KMS-11 (cell line): Measurements from ENCODE around the gene C1QTNF4.

Experiments used
- H2AFZ ChIP-seq: fragments of 200-600 bp; sonication (generic); 2 replicates; pipeline ENCODE4 v1.6.1; 2016; ENCODE audit warnings: antibody characterized with exemption, mixed run types, low read depth
- H3K27ac ChIP-seq: fragments of 200-600 bp; sonication (generic); 2 replicates; pipeline ENCODE4 v1.6.1; 2016; ENCODE audit warnings: mild to moderate bottlenecking, mixed run types
- H3K27me3 ChIP-seq: fragments of 200-600 bp; sonication (generic); 2 replicates; pipeline ENCODE4 v1.6.1; 2017; ENCODE audit warnings: mild to moderate bottlenecking, low read depth, mixed run types, moderate library complexity; ENCODE audit not compliant: insufficient read depth
- H3K36me3 ChIP-seq: fragments of 200-600 bp; sonication (generic); 2 replicates; pipeline ENCODE4 v1.6.1; 2017; ENCODE audit warnings: mild to moderate bottlenecking, mixed run types; ENCODE audit not compliant: insufficient read depth
- H3K4me1 ChIP-seq: fragments of 200-600 bp; sonication (generic); 2 replicates; pipeline ENCODE4 v1.6.1; 2016; ENCODE audit warnings: mild to moderate bottlenecking, low read depth, mixed run types; ENCODE audit not compliant: poor library complexity, severe bottlenecking
- H3K4me2 ChIP-seq: fragments of 200-600 bp; sonication (generic); 2 replicates; pipeline ENCODE4 v1.7.0; 2016; ENCODE audit warnings: mild to moderate bottlenecking, mixed run types
- H3K4me3 ChIP-seq: fragments of 200-600 bp; sonication (generic); IDR thresholded peaks from 2 replicates; pipeline ENCODE4 v1.6.1; 2017; ENCODE audit warnings: low read depth, low read length, mixed read lengths; ENCODE audit not compliant: insufficient read depth
- H3K79me2 ChIP-seq: fragments of 200-600 bp; sonication (generic); 2 replicates; pipeline ENCODE4 v1.6.1; 2016; ENCODE audit warnings: low read depth, mixed run types; ENCODE audit not compliant: insufficient read depth
- H3K9ac ChIP-seq: fragments of 200-600 bp; sonication (generic); 2 replicates; pipeline ENCODE4 v1.6.1; 2016; ENCODE audit warnings: mild to moderate bottlenecking, mixed run types
- H4K20me1 ChIP-seq: fragments of 200-600 bp; sonication (generic); 2 replicates; pipeline ENCODE4 v1.6.1; 2016; ENCODE audit warnings: mild to moderate bottlenecking, mixed run types; ENCODE audit not compliant: insufficient read depth
- TF ChIP-seq, protein P1 (sequence below): fragments of 200-600 bp; sonication (generic); conservative IDR thresholded peaks from 2 replicates; pipeline ENCODE4 v1.6.1; 2017; ENCODE audit warnings: low read depth, mild to moderate bottlenecking, antibody characterized with exemption, low read length, moderate library complexity, mixed read lengths

The C1QTNF4 gene

DNA sequence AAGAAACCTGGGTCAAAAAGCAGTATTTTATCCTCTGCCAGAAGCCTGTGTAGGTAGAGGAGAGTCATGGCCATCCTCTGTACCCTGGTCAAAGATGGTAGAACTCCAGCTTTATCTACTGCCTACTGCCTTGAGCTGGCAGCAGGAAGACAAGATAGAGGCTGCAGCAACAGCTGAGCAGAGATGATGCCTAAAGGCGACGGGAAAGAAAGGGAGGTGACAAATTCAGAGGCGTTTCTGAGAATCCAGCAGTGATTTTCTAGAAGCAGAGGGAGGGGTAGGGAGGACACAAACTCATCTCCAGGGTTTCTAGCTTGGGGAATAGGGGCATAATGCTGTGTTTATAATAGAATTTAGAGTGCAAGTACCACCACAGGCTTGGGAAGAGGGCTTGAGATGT lies 15.5 kb upstream of the C1QTNF4 start:
- no peaks in the 10 kb centered on the region for H3K79me2 ChIP-seq
- no peaks in the 10 kb centered on the region for H4K20me1 ChIP-seq
- TF ChIP-seq, protein P1, sequence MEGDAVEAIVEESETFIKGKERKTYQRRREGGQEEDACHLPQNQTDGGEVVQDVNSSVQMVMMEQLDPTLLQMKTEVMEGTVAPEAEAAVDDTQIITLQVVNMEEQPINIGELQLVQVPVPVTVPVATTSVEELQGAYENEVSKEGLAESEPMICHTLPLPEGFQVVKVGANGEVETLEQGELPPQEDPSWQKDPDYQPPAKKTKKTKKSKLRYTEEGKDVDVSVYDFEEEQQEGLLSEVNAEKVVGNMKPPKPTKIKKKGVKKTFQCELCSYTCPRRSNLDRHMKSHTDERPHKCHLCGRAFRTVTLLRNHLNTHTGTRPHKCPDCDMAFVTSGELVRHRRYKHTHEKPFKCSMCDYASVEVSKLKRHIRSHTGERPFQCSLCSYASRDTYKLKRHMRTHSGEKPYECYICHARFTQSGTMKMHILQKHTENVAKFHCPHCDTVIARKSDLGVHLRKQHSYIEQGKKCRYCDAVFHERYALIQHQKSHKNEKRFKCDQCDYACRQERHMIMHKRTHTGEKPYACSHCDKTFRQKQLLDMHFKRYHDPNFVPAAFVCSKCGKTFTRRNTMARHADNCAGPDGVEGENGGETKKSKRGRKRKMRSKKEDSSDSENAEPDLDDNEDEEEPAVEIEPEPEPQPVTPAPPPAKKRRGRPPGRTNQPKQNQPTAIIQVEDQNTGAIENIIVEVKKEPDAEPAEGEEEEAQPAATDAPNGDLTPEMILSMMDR, result no peak

DNA sequence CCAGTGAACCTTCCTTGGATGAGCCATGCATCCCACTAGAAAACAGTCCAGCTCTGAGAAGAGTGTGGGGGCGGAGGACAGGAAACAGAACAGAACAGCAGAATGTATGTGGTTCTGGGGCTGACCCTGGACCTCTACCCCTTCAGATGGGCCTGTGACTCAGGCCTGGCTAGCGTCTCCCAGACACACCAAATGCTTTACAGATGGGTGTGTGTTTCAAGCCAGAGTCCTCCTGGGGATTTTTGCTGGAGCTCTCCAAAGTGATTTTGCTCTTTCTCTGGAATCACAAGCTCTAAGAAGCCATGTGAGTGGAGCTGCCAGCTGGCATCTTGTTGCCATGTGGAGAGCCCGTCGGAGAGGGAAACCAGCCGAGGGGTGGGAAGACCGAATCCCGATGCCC lies 13.2 kb upstream of the C1QTNF4 start:
- no peak overlapping the region for H3K4me3 ChIP-seq
- no peaks in the 10 kb centered on the region for H3K36me3 ChIP-seq
- H3K4me1 ChIP-seq, result no peaks in the 10 kb centered on the region
- H3K9ac ChIP-seq, result no peak overlapping the region
- TF ChIP-seq, protein P1, result no peak
- no peaks in the 10 kb centered on the region for H4K20me1 ChIP-seq
- no peaks in the 10 kb centered on the region for H3K27me3 ChIP-seq
- H2AFZ ChIP-seq, result no peak overlapping the region
- H3K79me2 ChIP-seq, result no peaks in the 10 kb centered on the region
- H3K4me2 ChIP-seq, result no peak overlapping the region
- H3K27ac ChIP-seq, result no peak overlapping the region

More for the DNA sequence above, 15.5 kb upstream of the C1QTNF4 start:
- Histone ChIP-seq H3K4me1 (no peaks in the 10 kb centered on the region), H3K27ac (no peak overlapping the region), H2AFZ (no peak overlapping the region), H3K4me3 (no peak overlapping the region), H3K9ac (no peak overlapping the region), H3K4me2 (no peak overlapping the region), H3K27me3 (no peaks in the 10 kb centered on the region), H3K36me3 (no peaks in the 10 kb centered on the region)

DNA sequence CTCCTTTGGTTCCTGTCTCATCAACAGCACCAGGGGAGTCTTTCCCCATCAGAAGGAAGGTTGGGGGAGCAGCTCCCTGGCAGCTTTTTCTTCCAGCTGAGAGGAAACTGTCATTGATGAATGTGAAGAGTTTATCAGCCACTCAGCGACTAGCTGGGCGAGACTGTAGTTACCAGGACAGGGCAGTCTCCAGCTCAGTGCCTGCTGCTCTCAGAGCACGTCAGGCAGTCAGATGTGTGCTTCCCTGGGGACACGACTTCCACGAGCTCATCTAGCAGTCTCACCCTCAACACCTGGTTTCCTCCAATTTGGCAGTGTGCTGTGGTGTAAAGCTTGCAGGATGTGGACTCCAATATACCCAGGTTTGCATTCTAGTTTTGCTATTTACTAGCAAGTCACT lies 12.5 kb upstream of the C1QTNF4 start:
- Histone ChIP-seq H3K4me2 (no peak overlapping the region), H3K79me2 (no peaks in the 10 kb centered on the region), H3K9ac (no peak overlapping the region), H3K4me1 (no peaks in the 10 kb centered on the region), H3K27ac (no peak overlapping the region), H2AFZ (no peak overlapping the region), H4K20me1 (no peaks in the 10 kb centered on the region), H3K27me3 (no peaks in the 10 kb centered on the region), H3K36me3 (no peaks in the 10 kb centered on the region), H3K4me3 (no peak overlapping the region)
- TF ChIP-seq, protein P1, result no peak

DNA sequence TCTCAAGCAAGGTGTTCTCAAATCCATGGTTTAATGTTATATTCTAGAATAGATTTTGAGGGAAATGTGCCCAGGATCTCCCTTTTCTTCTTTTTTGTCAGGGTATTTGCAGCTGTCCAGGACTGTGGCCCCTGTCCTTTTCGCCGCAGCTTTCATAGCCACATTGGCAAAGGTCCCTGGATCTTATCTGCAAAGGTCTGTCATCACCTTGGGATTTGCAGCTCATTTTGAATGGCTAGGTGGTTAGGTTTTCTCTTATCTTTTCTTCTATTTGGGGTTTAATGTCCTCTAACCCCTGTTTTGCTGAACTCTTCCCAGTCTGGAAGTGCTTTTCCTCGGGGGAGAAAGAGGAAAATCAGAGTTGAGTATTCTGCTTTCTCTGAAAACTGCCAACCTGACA lies 11.7 kb upstream of the C1QTNF4 start:
- no peaks in the 10 kb centered on the region for H4K20me1 ChIP-seq
- no peak overlapping the region for H2AFZ ChIP-seq
- H3K4me3 ChIP-seq, result no peak overlapping the region
- H3K4me2 ChIP-seq, result no peak overlapping the region
- H3K27me3 ChIP-seq, result no peaks in the 10 kb centered on the region
- no peak overlapping the region for H3K9ac ChIP-seq
- no peaks in the 10 kb centered on the region for H3K4me1 ChIP-seq
- H3K27ac ChIP-seq, result no peak overlapping the region
- TF ChIP-seq, protein P1, result no peak
- no peaks in the 10 kb centered on the region for H3K36me3 ChIP-seq
- no peaks in the 10 kb centered on the region for H3K79me2 ChIP-seq
